Measurements from ENCODE around the gene PTPRM. TPM values are rescaled to one million over a fixed set of nuclear protein-coding genes. Genes with fewer than 3 reads are reported as not detected.

Gene PTPRM
- total and polyA plus RNA-seq, 2 donors (not counting 3 experiments of a cell fraction or from before 2014, with no cell fraction given): 37.4 to 43.7 TPM

- POLR2A ChIA-PET: no interaction called here
- TF ChIP-seq EZH2 (IDR thresholded peaks at IDR 0.05; ENCODE audit: borderline replicate concordance, low read depth, low read length, severe bottlenecking) (no peak), CTCF (IDR thresholded peaks at IDR 0.05; ENCODE audit: extremely low read depth in 1 of 2, insufficient read depth in 1 of 2, low read depth in 1 of 2, low read length in 2 of 2) (no peak), MYC (IDR thresholded peaks at IDR 0.05; ENCODE audit: low read depth, low read length) (no peak), JUN (IDR thresholded peaks at IDR 0.05; ENCODE audit: borderline replicate concordance, insufficient read depth, insufficient read length, low read depth) (no peak)
- Histone ChIP-seq H3K27me3 (ENCODE audit: control insufficient read depth in 2 of 2, insufficient read depth in 2 of 2, low read length in 2 of 2) (no peaks in the 10 kb centered on the region), H3K79me2 (ENCODE audit: control insufficient read depth, insufficient read depth, low read length) (no peaks in the 10 kb centered on the region), H3K9ac (replicated peaks; ENCODE audit: extremely low read depth, insufficient read depth, low read length) (no peak overlapping the region), H3K4me1 (ENCODE audit: control insufficient read depth, extremely low read depth, insufficient read depth, low read length) (no peaks in the 10 kb centered on the region), H3K27ac (ENCODE audit: insufficient read depth, low read depth, low read length) (no peak overlapping the region), H3K36me3 (ENCODE audit: control insufficient read depth in 2 of 2, extremely low read depth in 1 of 2, insufficient read depth in 2 of 2, low read length in 2 of 2) (no peaks in the 10 kb centered on the region), H3K9me3 (replicated peaks; ENCODE audit: control insufficient read depth, insufficient read depth, low read length) (no peaks in the 10 kb centered on the region), H3K4me2 (ENCODE audit: insufficient read depth, low read length) (no peak overlapping the region), H3K9me1 (replicated peaks; ENCODE audit: control insufficient read depth, extremely low read depth, insufficient read depth, low read length) (no peaks in the 10 kb centered on the region), H3K4me3 (replicated peaks in 1 of 3; ENCODE audit: insufficient read depth in 1 of 3, low read depth in 1 of 3, low read length in 3 of 3) (no peak overlapping the region), H2AFZ (ENCODE audit: low read depth, low read length) (no peak overlapping the region), H4K20me1 (replicated peaks; ENCODE audit: control insufficient read depth, extremely low read depth, insufficient read depth, low read length) (no peaks in the 10 kb centered on the region)
- FAIRE-seq (no peak), DNase-seq (ENCODE audit: low read depth, low spot score) (no peak)
- CTCF ChIA-PET: no interaction called here
- BruUV-seq (replicated peaks): no TSS peak
- dilution Hi-C loops (cut with MboI; ENCODE audit: extremely low pct_ligation_motif_present, low sequenced_read_pairs): no loop called here
- intact Hi-C loops (cut with micrococcal nuclease): no loop called here
These were observed 621.1 kb downstream of the PTPRM start for GRCh38 chr18:8188184-8188583.

GRCh38 chr18:8190980-8191379 is 623.9 kb downstream of the PTPRM start:
- FAIRE-seq (no peak), DNase-seq (ENCODE audit: low read depth, low spot score) (no peak)
- no peaks in the 10 kb centered on the region for H4K20me1 ChIP-seq (replicated peaks; ENCODE audit: control insufficient read depth, extremely low read depth, insufficient read depth, low read length)
- H3K27me3 ChIP-seq (ENCODE audit: control insufficient read depth in 2 of 2, insufficient read depth in 2 of 2, low read length in 2 of 2): no peaks in the 10 kb centered on the region
- no peaks in the 10 kb centered on the region for H3K36me3 ChIP-seq (ENCODE audit: control insufficient read depth in 2 of 2, extremely low read depth in 1 of 2, insufficient read depth in 2 of 2, low read length in 2 of 2)
- H3K9ac ChIP-seq (replicated peaks; ENCODE audit: extremely low read depth, insufficient read depth, low read length): no peak overlapping the region
- no TSS peak for BruUV-seq (replicated peaks)
- H3K27ac ChIP-seq (ENCODE audit: insufficient read depth, low read depth, low read length): no peak overlapping the region
- H2AFZ ChIP-seq (ENCODE audit: low read depth, low read length): no peak overlapping the region
- H3K4me1 ChIP-seq (ENCODE audit: control insufficient read depth, extremely low read depth, insufficient read depth, low read length): no peaks in the 10 kb centered on the region
- no peaks in the 10 kb centered on the region for H3K79me2 ChIP-seq (ENCODE audit: control insufficient read depth, insufficient read depth, low read length)
- no peak for TF ChIP-seq JUN (IDR thresholded peaks at IDR 0.05; ENCODE audit: borderline replicate concordance, insufficient read depth, insufficient read length, low read depth)
- TF ChIP-seq POLR2A (IDR thresholded peaks at IDR 0.05; ENCODE audit: low read depth, low read length): no peak
- no peak for TF ChIP-seq GATA2 (IDR thresholded peaks at IDR 0.05; ENCODE audit: insufficient read depth, insufficient read length, low read depth, low read length)
- no peak for TF ChIP-seq EZH2 (IDR thresholded peaks at IDR 0.05; ENCODE audit: borderline replicate concordance, low read depth, low read length, severe bottlenecking)
- TF ChIP-seq MAX (IDR thresholded peaks at IDR 0.05; ENCODE audit: insufficient read depth, insufficient read length): no peak
- TF ChIP-seq POLR2AphosphoS5 (IDR thresholded peaks at IDR 0.05; ENCODE audit: insufficient read depth, low read depth, low read length): no peak
- TF ChIP-seq FOS (IDR thresholded peaks at IDR 0.05; ENCODE audit: borderline replicate concordance, insufficient read depth, low read length): no peak
- no peak for TF ChIP-seq CTCF (IDR thresholded peaks at IDR 0.05; ENCODE audit: extremely low read depth in 1 of 2, insufficient read depth in 1 of 2, low read depth in 1 of 2, low read length in 2 of 2)
- no peak for TF ChIP-seq MYC (IDR thresholded peaks at IDR 0.05; ENCODE audit: low read depth, low read length)
- no peaks in the 10 kb centered on the region for H3K9me3 ChIP-seq (replicated peaks; ENCODE audit: control insufficient read depth, insufficient read depth, low read length)
- H3K4me2 ChIP-seq (ENCODE audit: insufficient read depth, low read length): no peak overlapping the region
- CTCF ChIA-PET: interaction anchor here (0.7 kb wide), 1 partner anchor 14 kb away, joined by 3 read pairs; no protein-coding TSS in a partner anchor
- H3K9me1 ChIP-seq (replicated peaks; ENCODE audit: control insufficient read depth, extremely low read depth, insufficient read depth, low read length): no peaks in the 10 kb centered on the region
- dilution Hi-C loops (cut with MboI; ENCODE audit: extremely low pct_ligation_motif_present, low sequenced_read_pairs) (no loop called here), intact Hi-C loops (cut with micrococcal nuclease) (no loop called here)
- no peak overlapping the region for H3K4me3 ChIP-seq (replicated peaks in 1 of 3; ENCODE audit: insufficient read depth in 1 of 3, low read depth in 1 of 3, low read length in 3 of 3)
- POLR2A ChIA-PET: no interaction called here

All from endothelial cell of umbilical vein (primary cell).